HG03159 (cell line): Measurements from ENCODE around the gene SERPINF2.
"Not testable (repeated sequence)": the region's sequence is repeated elsewhere in the genome, so short reads cannot be mapped to it uniquely, and the experiment has no call there.

Experiments used
- ATAC-seq: cut with Tn5 transposase; IDR thresholded peaks from one replicate; pipeline ENCODE4 v1.9.1; 2021; ENCODE audit warnings: mild to moderate bottlenecking, moderate library complexity; ENCODE audit not compliant: unreplicated experiment

Gene SERPINF2

GRCh38 chr17:1786708-1787107 lies 44.0 kb downstream of the SERPINF2 start:
- ATAC-seq, result no peak

GRCh38 chr17:1787301-1787902 lies 44.7 kb downstream of the SERPINF2 start:
- no peak for ATAC-seq

GRCh38 chr17:1789936-1790335 lies 47.3 kb downstream of the SERPINF2 start:
- ATAC-seq, result no peak

- no peak for ATAC-seq
Observed at GRCh38 chr17:1792495-1793446, 50.1 kb downstream of the SERPINF2 start.

- ATAC-seq, result no peak
Observed at GRCh38 chr17:1793447-1793806, 50.8 kb downstream of the SERPINF2 start.

- ATAC-seq, result no peak
Observed at GRCh38 chr17:1796800-1797199, 54.1 kb downstream of the SERPINF2 start.

- no peak for ATAC-seq
Observed at GRCh38 chr17:1797323-1797722, 54.7 kb downstream of the SERPINF2 start.

GRCh38 chr17:1797846-1798245 lies 55.2 kb downstream of the SERPINF2 start:
- not testable (repeated sequence) for ATAC-seq

GRCh38 chr17:1800240-1800639 lies 57.6 kb downstream of the SERPINF2 start:
- ATAC-seq, result no peak

GRCh38 chr17:1800712-1801111 lies 58.0 kb downstream of the SERPINF2 start:
- ATAC-seq, result no peak

- no peak for ATAC-seq
Observed at GRCh38 chr17:1802429-1802828, 59.8 kb downstream of the SERPINF2 start.

- no peak for ATAC-seq
Observed at GRCh38 chr17:1803280-1803679, 60.6 kb downstream of the SERPINF2 start.
